MM.1S (cell line): ENCODE results near the gene REN.

Source experiments
- EZH2 ChIP-seq: fragments of 300-600 bp; sonication (generic); optimal IDR thresholded peaks from 2 replicates; pipeline ENCODE3; 2017; ENCODE audit warnings: low read depth, mild to moderate bottlenecking, antibody characterized with exemption, low read length, mixed read lengths
- EZH2phosphoT487 ChIP-seq: fragments of 300-600 bp; sonication (generic); IDR thresholded peaks from 2 replicates; pipeline ENCODE4 v1.6.1; 2018; ENCODE audit warnings: antibody characterized with exemption, low read length
- TF ChIP-seq, protein P1 (sequence below): fragments of 300-600 bp; sonication (generic); IDR thresholded peaks from 2 replicates; pipeline ENCODE4 v1.5.1; 2016; ENCODE audit warnings: antibody characterized with exemption, low read length, mixed read lengths

DNA sequence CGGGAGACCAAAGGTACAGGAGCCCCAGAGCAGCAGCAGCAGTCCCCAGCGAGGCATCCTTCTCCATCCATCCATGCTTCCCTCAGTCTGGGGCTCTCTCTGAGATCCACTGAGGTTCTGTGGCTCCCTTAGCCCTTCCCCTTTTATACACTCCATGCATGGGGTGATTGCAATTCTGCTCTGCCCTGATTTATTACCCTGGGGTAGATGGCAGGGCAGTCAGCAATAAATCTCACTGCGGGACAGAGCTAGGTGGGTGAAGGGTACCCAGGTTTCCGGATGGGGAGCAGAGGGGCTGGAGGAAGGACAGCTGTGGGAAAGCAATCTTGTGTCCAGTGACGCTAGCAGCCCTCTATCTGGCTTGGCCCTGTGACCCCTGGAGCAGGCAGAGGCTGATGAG is at the start of gene REN:
- TF ChIP-seq, protein P1, sequence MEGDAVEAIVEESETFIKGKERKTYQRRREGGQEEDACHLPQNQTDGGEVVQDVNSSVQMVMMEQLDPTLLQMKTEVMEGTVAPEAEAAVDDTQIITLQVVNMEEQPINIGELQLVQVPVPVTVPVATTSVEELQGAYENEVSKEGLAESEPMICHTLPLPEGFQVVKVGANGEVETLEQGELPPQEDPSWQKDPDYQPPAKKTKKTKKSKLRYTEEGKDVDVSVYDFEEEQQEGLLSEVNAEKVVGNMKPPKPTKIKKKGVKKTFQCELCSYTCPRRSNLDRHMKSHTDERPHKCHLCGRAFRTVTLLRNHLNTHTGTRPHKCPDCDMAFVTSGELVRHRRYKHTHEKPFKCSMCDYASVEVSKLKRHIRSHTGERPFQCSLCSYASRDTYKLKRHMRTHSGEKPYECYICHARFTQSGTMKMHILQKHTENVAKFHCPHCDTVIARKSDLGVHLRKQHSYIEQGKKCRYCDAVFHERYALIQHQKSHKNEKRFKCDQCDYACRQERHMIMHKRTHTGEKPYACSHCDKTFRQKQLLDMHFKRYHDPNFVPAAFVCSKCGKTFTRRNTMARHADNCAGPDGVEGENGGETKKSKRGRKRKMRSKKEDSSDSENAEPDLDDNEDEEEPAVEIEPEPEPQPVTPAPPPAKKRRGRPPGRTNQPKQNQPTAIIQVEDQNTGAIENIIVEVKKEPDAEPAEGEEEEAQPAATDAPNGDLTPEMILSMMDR = no peak
- TF ChIP-seq EZH2phosphoT487 = no peak
- TF ChIP-seq EZH2 = no peak
